GM23248 (cell line): Measurements from ENCODE around the gene PCLO. TPM values are rescaled to one million over a fixed set of nuclear protein-coding genes. Genes with fewer than 3 reads are reported as not detected.
"Not testable (repeated sequence)": the region's sequence is repeated elsewhere in the genome, so short reads cannot be mapped to it uniquely, and the experiment has no call there.

Source experiments
- DNase-seq: peaks from one replicate; pipeline ENCODE4 v3.0.0-alpha.2; 2015
- H2AFZ ChIP-seq: fragments of 200-600 bp; sonication (generic); 2 replicates; pipeline ENCODE4 v1.6.1; 2016; ENCODE audit warnings: antibody characterized with exemption
- H3F3A ChIP-seq: fragments of 200-600 bp; sonication (generic); 2 replicates; pipeline ENCODE4 v1.6.1; 2016; ENCODE audit warnings: mild to moderate bottlenecking, antibody characterized with exemption, mixed run types; ENCODE audit not compliant: insufficient read depth
- H3K27ac ChIP-seq: fragments of 200-600 bp; sonication (generic); 2 replicates; pipeline ENCODE4 v1.5.1; 2016; ENCODE audit warnings: mild to moderate bottlenecking
- H3K27me3 ChIP-seq: fragments of 200-600 bp; sonication (generic); replicated peaks from 2 replicates; pipeline ENCODE4 v1.6.1; 2016; ENCODE audit warnings: mild to moderate bottlenecking; ENCODE audit not compliant: insufficient read depth
- H3K36me3 ChIP-seq: fragments of 200-600 bp; sonication (generic); 2 replicates; pipeline ENCODE4 v1.6.1; 2016; ENCODE audit warnings: low read depth, mild to moderate bottlenecking
- H3K4me1 ChIP-seq: fragments of 200-600 bp; sonication (generic); 2 replicates; pipeline ENCODE4 v1.6.1; 2016; ENCODE audit warnings: mild to moderate bottlenecking; ENCODE audit not compliant: insufficient read depth
- H3K4me2 ChIP-seq: fragments of 200-600 bp; sonication (generic); one replicate; pipeline ENCODE4 v1.6.1; 2016; ENCODE audit warnings: mild to moderate bottlenecking; ENCODE audit not compliant: unreplicated experiment
- H3K4me3 ChIP-seq: fragments of 200-600 bp; sonication (generic); 2 replicates; pipeline ENCODE4 v1.5.1; 2016; ENCODE audit warnings: mild to moderate bottlenecking
- H3K79me2 ChIP-seq: fragments of 200-600 bp; sonication (generic); 2 replicates; pipeline ENCODE4 v1.6.1; 2016; ENCODE audit warnings: mild to moderate bottlenecking; ENCODE audit not compliant: insufficient read depth
- H3K9ac ChIP-seq: fragments of 200-600 bp; sonication (generic); 2 replicates; pipeline ENCODE4 v1.6.1; 2016; ENCODE audit warnings: mild to moderate bottlenecking
- H3K9me2 ChIP-seq: fragments of 200-600 bp; sonication (generic); 2 replicates; pipeline ENCODE4 v1.6.1; 2016; ENCODE audit warnings: mixed run types, mild to moderate bottlenecking, moderate library complexity; ENCODE audit not compliant: insufficient read depth
- H3K9me3 ChIP-seq: fragments of 200-600 bp; sonication (generic); one replicate; pipeline ENCODE4 v1.6.1; 2017; ENCODE audit warnings: low read depth
- H4K20me1 ChIP-seq: fragments of 200-600 bp; sonication (generic); 2 replicates; pipeline ENCODE4 v1.6.0; 2016; ENCODE audit not compliant: insufficient read depth
- EZH2 ChIP-seq: fragments of 200-600 bp; sonication (generic); IDR thresholded peaks from 2 replicates; pipeline ENCODE4 v1.6.1; 2018; ENCODE audit warnings: antibody characterized with exemption, mild to moderate bottlenecking; ENCODE audit not compliant: insufficient read depth, poor library complexity, severe bottlenecking
- EZH2phosphoT487 ChIP-seq: fragments of 200-600 bp; sonication (generic); IDR thresholded peaks from 2 replicates; pipeline ENCODE4 v1.6.1; 2018; ENCODE audit warnings: antibody characterized with exemption, moderate library complexity, mild to moderate bottlenecking, low read depth; ENCODE audit not compliant: insufficient read depth
- WGBS, 2 experiments: methylation state at CpG; one replicate each; pipeline ENCODE4 v1.1.6; 2015 to 2017; ENCODE audit warnings: low lambda C conversion rate in 2 of 2, low coverage in 1 of 2; ENCODE audit errors: missing lambda C conversion rate in 2 of 2; 5-methylcytosine and 5-hydroxymethylcytosine counted together
- in situ Hi-C: fragments of 300-500 bp; cut with MboI; formaldehyde crosslinking; loops from 2 replicates; pipeline ENCODE4 v1.15.0; 2020
- polyA plus RNA-seq: library from polyadenylated mRNA; unstranded; fragments of >200 nt; fragmentation: Nextera tagmentation; extraction: Ambion mirVana; gene quantifications from 2 replicates; pipeline ENCODE4 v1.2.1, GENCODE V29; 2016
- total RNA-seq: library from RNA; depleted of rRNA; stranded (reverse); fragments of >200 nt; shearing (Covaris generic); gene quantifications from 2 replicates; pipeline ENCODE4 v1.2.3, GENCODE V29; 2014

PCLO gene
- total and polyA plus RNA-seq, 2 experiments from 2014 or later, result 0.04 TPM; not detected in 1

- Histone ChIP-seq H4K20me1 (no peaks in the 10 kb centered on the region), H3K36me3 (no peaks in the 10 kb centered on the region), H2AFZ (0 out of 2 replicates have a peak overlapping the region, but pooled peaks have one; percentile 4), H3K79me2 (no peaks in the 10 kb centered on the region), H3F3A (no peaks in the 10 kb centered on the region), H3K9me3 (no peaks in the 10 kb centered on the region), H3K4me1 (peaks cover 7% of the 10 kb centered on the region), H3K27me3 (no peaks in the 10 kb centered on the region), H3K4me3 (no peak overlapping the region), H3K9me2 (no peaks in the 10 kb centered on the region), H3K4me2 (no peak overlapping the region), H3K9ac (no peak overlapping the region), H3K27ac (no peak overlapping the region)
- in situ Hi-C loops, result no loop called here
- no peak for TF ChIP-seq EZH2
- peak; percentile 49 for DNase-seq
- 97 to 100% methylated on average over 1 of the region's 1 CpG for WGBS, 2 experiments
These were observed 439.3 kb downstream of the PCLO start for GRCh38 chr7:82723411-82723810.

GRCh38 chr7:82722946-82723345, 439.7 kb downstream of the PCLO start:
- Histone ChIP-seq H3K4me2 (no peak overlapping the region), H3F3A (no peaks in the 10 kb centered on the region), H3K79me2 (no peaks in the 10 kb centered on the region), H3K4me3 (no peak overlapping the region), H3K27me3 (no peaks in the 10 kb centered on the region), H3K9me3 (no peaks in the 10 kb centered on the region), H3K4me1 (peaks cover 7% of the 10 kb centered on the region), H3K36me3 (no peaks in the 10 kb centered on the region), H4K20me1 (no peaks in the 10 kb centered on the region), H3K9me2 (no peaks in the 10 kb centered on the region), H2AFZ (0 out of 2 replicates have a peak overlapping the region, but pooled peaks have one; percentile 4), H3K9ac (no peak overlapping the region), H3K27ac (no peak overlapping the region)
- 12 to 17% methylated on average over 3 of the region's 3 CpGs for WGBS, 2 experiments
- in situ Hi-C loops, result no loop called here
- TF ChIP-seq EZH2 (no peak), EZH2phosphoT487 (no peak)
- peak; percentile 67 for DNase-seq

- H3K27me3 ChIP-seq, result no peaks in the 10 kb centered on the region
- in situ Hi-C loops, result no loop called here
These were observed 447.3 kb downstream of the PCLO start for GRCh38 chr7:82715344-82715743.

GRCh38 chr7:82714883-82715282, 447.8 kb downstream of the PCLO start:
- H3K9me2 ChIP-seq, result no peaks in the 10 kb centered on the region
- H3K36me3 ChIP-seq, result no peaks in the 10 kb centered on the region
- no peak overlapping the region for H3K4me2 ChIP-seq
- H2AFZ ChIP-seq, result no peak overlapping the region
- peak; percentile 80 for DNase-seq
- peak overlapping the region; percentile 32; the same call in 1 of the 2 replicates for H3K27ac ChIP-seq
- H3F3A ChIP-seq, result no peaks in the 10 kb centered on the region
- no peak overlapping the region for H3K9ac ChIP-seq
- no peak for TF ChIP-seq EZH2
- no peak for TF ChIP-seq EZH2phosphoT487
- H3K4me1 ChIP-seq, result peaks cover 6% of the 10 kb centered on the region; the same call in 1 of the 2 replicates
- in situ Hi-C loops, result no loop called here
- H3K4me3 ChIP-seq, result no peak overlapping the region
- no peaks in the 10 kb centered on the region for H4K20me1 ChIP-seq
- H3K79me2 ChIP-seq, result no peaks in the 10 kb centered on the region
- WGBS, 2 experiments, result 6 to 7% methylated on average over 2 of the region's 2 CpGs
- no peaks in the 10 kb centered on the region for H3K27me3 ChIP-seq
- H3K9me3 ChIP-seq, result no peaks in the 10 kb centered on the region

More at GRCh38 chr7:82715344-82715743, 447.3 kb downstream of the PCLO start:
- H3K4me3 ChIP-seq, result no peak overlapping the region
- no peak overlapping the region for H3K4me2 ChIP-seq
- no peaks in the 10 kb centered on the region for H3K79me2 ChIP-seq
- no peaks in the 10 kb centered on the region for H3F3A ChIP-seq
- peaks cover 6% of the 10 kb centered on the region; the same call in 1 of the 2 replicates for H3K4me1 ChIP-seq
- no peak overlapping the region for H3K9ac ChIP-seq
- TF ChIP-seq EZH2phosphoT487 (no peak), EZH2 (no peak)
- H3K27ac ChIP-seq, result peak overlapping the region; percentile 32; the same call in 1 of the 2 replicates
- no peak overlapping the region for H2AFZ ChIP-seq
- H3K9me2 ChIP-seq, result no peaks in the 10 kb centered on the region
- WGBS, 2 experiments, result 5 to 14% methylated on average over 2 of the region's 2 CpGs
- DNase-seq, result no peak
- H4K20me1 ChIP-seq, result no peaks in the 10 kb centered on the region
- H3K9me3 ChIP-seq, result no peaks in the 10 kb centered on the region
- no peaks in the 10 kb centered on the region for H3K36me3 ChIP-seq

DNA sequence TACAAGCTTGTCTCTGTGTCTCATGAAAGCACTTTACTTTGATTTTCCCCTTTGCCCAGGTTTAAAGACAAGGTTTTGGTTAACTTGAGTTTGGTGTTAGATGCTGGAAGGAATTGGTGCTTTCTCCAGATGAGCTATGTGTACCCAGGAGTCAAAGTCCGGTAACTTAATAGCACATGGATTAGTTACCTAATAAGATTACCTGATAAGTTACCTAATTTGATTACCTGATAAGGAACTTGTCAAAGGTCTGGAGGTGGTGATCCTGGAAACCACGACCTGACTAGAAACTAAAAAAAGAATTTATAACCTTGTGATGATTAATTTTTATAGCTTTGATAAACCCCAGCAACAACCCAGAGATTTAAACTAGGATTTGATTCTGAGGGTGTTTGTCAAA, 449.2 kb downstream of the PCLO start:
- no peak overlapping the region for H3K4me2 ChIP-seq
- no peaks in the 10 kb centered on the region for H4K20me1 ChIP-seq
- no peaks in the 10 kb centered on the region for H3K27me3 ChIP-seq
- H3K9ac ChIP-seq, result no peak overlapping the region
- H3F3A ChIP-seq, result no peaks in the 10 kb centered on the region
- in situ Hi-C loops, result no loop called here
- H3K9me3 ChIP-seq, result no peaks in the 10 kb centered on the region
- peaks cover 6% of the 10 kb centered on the region; the same call in 1 of the 2 replicates for H3K4me1 ChIP-seq
- 84 to 86% methylated on average over 2 of the region's 2 CpGs for WGBS, 2 experiments
- no peak for TF ChIP-seq EZH2phosphoT487
- no peak for TF ChIP-seq EZH2
- no peaks in the 10 kb centered on the region for H3K9me2 ChIP-seq
- H2AFZ ChIP-seq, result no peak overlapping the region
- no peak for DNase-seq
- H3K36me3 ChIP-seq, result no peaks in the 10 kb centered on the region
- H3K27ac ChIP-seq, result no peak overlapping the region
- no peak overlapping the region for H3K4me3 ChIP-seq
- H3K79me2 ChIP-seq, result no peaks in the 10 kb centered on the region

DNA sequence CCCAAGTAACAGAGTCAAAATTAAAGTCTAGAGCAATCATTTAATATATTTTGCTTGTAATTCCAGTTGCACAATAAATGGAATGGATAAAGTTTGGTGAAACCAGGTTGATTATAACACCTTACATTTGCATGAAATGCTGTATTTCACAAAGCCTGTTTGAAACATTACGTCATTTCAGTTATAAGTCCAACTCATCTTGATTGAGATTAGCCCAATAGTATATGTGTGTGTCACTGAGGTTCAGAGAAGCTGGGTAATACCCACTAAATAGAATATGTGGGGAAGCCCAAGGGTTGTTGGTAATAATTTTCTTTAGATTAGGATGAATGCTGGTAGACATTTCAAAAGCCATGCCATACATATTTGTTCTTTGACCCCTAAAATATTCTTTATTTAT, 456.3 kb downstream of the PCLO start:
- H3K4me1 ChIP-seq, H3K9me2 ChIP-seq, H3K9ac ChIP-seq, H3K36me3 ChIP-seq, H3K27ac ChIP-seq, H4K20me1 ChIP-seq, DNase-seq, H3K9me3 ChIP-seq, H3F3A ChIP-seq, H3K27me3 ChIP-seq, H3K4me3 ChIP-seq, H3K4me2 ChIP-seq, in situ Hi-C loops, H3K79me2 ChIP-seq, H2AFZ ChIP-seq: not testable (repeated sequence)
- WGBS, 2 experiments, result 65 to 78% methylated on average over 1 of the region's 1 CpG
